ENCODE data around the gene POPDC2.

Gene POPDC2

DNA sequence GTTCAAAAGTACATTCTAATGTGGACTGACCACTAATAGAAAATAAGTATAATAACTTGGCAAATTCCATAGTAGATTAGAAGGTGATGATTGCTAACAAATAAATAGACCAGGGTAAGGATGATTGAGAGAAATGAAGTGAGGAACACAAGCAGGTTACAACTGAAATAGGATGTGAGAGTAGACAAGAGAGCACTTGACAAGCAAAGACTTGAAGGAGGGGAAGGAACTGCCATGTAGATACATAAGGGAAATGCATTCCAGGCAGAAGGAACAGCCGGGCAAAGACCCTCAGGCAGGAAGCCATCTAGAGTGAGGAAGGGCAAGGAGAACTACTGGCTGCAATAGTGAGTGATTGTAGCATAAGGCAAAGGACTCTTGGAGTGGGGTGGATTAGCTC lies 57.7 kb downstream of the POPDC2 start:
- H3K27ac ChIP-seq (replicated peaks), result no peak overlapping the region
- DNase-seq (ENCODE audit: low read depth in 1 of 2, low spot score in 1 of 2), result no peak
- no peaks in the 10 kb centered on the region for H3K27me3 ChIP-seq (ENCODE audit: insufficient read depth, poor library complexity, severe bottlenecking)
- TF ChIP-seq GABPA (IDR thresholded peaks at IDR 0.05; ENCODE audit: low read depth), result no peak
- no peak for TF ChIP-seq POLR2AphosphoS5 (IDR thresholded peaks at IDR 0.05; ENCODE audit: low read depth)
- no peak overlapping the region for H3K4me3 ChIP-seq (replicated peaks; ENCODE audit: insufficient read depth, low read length)

DNA sequence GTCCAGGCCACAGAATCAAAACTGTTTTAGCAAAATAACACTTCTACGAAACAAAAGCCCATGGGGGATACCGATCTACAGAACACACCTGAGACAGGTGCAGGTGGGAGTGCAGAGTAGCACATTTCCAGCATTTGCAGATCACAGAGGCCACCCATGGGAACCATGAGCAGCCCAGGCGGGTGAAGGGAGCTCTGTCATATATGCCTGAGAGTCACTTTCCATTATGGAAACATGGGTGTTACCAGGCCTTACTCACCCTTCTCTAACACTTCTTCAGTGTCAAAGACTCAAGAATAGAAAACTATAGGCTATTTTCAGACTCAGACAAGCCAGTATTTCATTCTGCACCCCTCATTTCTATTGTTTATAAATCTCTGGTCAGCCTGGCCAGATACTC lies 59.2 kb downstream of the POPDC2 start:
- no peak for DNase-seq (ENCODE audit: low read depth in 1 of 2, low spot score in 1 of 2)
- Histone ChIP-seq H3K4me3 (replicated peaks; ENCODE audit: insufficient read depth, low read length) (no peak overlapping the region), H3K27ac (replicated peaks) (no peak overlapping the region), H3K27me3 (ENCODE audit: insufficient read depth, poor library complexity, severe bottlenecking) (no peaks in the 10 kb centered on the region)
- TF ChIP-seq, protein P1, sequence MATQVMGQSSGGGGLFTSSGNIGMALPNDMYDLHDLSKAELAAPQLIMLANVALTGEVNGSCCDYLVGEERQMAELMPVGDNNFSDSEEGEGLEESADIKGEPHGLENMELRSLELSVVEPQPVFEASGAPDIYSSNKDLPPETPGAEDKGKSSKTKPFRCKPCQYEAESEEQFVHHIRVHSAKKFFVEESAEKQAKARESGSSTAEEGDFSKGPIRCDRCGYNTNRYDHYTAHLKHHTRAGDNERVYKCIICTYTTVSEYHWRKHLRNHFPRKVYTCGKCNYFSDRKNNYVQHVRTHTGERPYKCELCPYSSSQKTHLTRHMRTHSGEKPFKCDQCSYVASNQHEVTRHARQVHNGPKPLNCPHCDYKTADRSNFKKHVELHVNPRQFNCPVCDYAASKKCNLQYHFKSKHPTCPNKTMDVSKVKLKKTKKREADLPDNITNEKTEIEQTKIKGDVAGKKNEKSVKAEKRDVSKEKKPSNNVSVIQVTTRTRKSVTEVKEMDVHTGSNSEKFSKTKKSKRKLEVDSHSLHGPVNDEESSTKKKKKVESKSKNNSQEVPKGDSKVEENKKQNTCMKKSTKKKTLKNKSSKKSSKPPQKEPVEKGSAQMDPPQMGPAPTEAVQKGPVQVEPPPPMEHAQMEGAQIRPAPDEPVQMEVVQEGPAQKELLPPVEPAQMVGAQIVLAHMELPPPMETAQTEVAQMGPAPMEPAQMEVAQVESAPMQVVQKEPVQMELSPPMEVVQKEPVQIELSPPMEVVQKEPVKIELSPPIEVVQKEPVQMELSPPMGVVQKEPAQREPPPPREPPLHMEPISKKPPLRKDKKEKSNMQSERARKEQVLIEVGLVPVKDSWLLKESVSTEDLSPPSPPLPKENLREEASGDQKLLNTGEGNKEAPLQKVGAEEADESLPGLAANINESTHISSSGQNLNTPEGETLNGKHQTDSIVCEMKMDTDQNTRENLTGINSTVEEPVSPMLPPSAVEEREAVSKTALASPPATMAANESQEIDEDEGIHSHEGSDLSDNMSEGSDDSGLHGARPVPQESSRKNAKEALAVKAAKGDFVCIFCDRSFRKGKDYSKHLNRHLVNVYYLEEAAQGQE (IDR thresholded peaks at IDR 0.05; ENCODE audit: insufficient replicate concordance, low read depth), result no peak
- TF ChIP-seq POLR2AphosphoS5 (IDR thresholded peaks at IDR 0.05; ENCODE audit: low read depth) (no peak), SPI1 (IDR thresholded peaks at IDR 0.05; ENCODE audit: borderline replicate concordance, low read depth) (no peak), GABPA (IDR thresholded peaks at IDR 0.05; ENCODE audit: low read depth) (no peak)
- TF ChIP-seq, protein P2, sequence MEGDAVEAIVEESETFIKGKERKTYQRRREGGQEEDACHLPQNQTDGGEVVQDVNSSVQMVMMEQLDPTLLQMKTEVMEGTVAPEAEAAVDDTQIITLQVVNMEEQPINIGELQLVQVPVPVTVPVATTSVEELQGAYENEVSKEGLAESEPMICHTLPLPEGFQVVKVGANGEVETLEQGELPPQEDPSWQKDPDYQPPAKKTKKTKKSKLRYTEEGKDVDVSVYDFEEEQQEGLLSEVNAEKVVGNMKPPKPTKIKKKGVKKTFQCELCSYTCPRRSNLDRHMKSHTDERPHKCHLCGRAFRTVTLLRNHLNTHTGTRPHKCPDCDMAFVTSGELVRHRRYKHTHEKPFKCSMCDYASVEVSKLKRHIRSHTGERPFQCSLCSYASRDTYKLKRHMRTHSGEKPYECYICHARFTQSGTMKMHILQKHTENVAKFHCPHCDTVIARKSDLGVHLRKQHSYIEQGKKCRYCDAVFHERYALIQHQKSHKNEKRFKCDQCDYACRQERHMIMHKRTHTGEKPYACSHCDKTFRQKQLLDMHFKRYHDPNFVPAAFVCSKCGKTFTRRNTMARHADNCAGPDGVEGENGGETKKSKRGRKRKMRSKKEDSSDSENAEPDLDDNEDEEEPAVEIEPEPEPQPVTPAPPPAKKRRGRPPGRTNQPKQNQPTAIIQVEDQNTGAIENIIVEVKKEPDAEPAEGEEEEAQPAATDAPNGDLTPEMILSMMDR (IDR thresholded peaks at IDR 0.05; ENCODE audit: insufficient read depth, low read length), result no peak

DNA sequence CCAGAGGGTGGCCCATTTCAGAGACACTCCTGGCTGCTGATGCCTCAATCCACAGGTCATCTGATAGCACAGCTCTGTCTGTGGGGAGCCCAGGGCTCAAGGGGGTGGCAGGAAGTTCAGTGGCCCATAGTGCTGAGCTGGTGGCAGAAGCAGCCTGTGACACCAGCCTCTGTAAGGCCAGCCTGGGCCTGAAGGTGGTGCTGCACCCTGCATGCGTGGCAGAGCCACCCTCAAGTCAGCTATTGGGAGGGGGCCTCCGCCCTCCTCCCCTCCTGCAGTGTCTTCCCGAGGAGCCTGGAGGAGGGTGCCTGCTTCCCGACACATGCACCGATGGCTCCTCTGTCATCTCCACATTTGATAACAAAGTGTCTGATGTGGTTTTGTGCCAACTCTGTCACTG lies 59.7 kb downstream of the POPDC2 start:
- no peak overlapping the region for H3K4me3 ChIP-seq (replicated peaks; ENCODE audit: insufficient read depth, low read length)
- no peaks in the 10 kb centered on the region for H3K27me3 ChIP-seq (ENCODE audit: insufficient read depth, poor library complexity, severe bottlenecking)
- DNase-seq (ENCODE audit: low read depth in 1 of 2, low spot score in 1 of 2), result peak in 1 of 2 experiments; percentile 13
- no peak for TF ChIP-seq GABPA (IDR thresholded peaks at IDR 0.05; ENCODE audit: low read depth)
- TF ChIP-seq, protein P1 (IDR thresholded peaks at IDR 0.05; ENCODE audit: insufficient replicate concordance, low read depth), result no peak
- no peak for TF ChIP-seq POLR2AphosphoS5 (IDR thresholded peaks at IDR 0.05; ENCODE audit: low read depth)
- TF ChIP-seq, protein P2 (IDR thresholded peaks at IDR 0.05; ENCODE audit: insufficient read depth, low read length), result no peak
- TF ChIP-seq SPI1 (IDR thresholded peaks at IDR 0.05; ENCODE audit: borderline replicate concordance, low read depth), result no peak
- no peak overlapping the region for H3K27ac ChIP-seq (replicated peaks)

DNA sequence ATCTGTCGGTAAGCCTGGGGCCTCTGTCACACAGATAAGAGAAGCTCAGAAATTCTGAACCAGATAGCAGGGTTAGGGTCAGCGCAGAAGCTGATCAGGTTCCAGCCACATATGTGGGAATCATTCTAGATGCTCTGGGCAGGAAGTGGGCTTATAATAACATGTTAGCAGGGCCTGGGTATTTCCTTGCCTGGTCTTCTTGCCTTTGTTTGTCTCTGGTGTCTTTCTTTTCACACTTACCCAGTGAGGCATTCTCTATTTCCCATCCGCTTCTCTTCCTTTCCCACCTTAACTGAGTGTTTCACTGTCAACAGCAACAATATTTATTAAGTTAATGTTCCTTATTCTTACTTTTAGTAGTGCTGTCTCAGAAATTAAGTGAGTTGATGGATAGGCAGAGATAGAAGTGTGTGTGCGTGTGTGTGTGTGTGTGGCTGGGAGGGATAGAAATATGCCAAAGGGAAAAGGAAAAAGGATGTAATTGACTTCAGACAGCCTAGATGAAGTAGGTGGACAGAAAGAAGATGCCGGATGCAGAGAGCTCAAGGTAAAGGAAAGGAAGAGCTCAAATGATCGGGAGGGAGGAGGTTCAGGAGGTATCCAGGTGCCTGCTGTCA lies 60.7 kb downstream of the POPDC2 start:
- no peak for DNase-seq (ENCODE audit: low read depth in 1 of 2, low spot score in 1 of 2)
- no peak overlapping the region for H3K4me3 ChIP-seq (replicated peaks; ENCODE audit: insufficient read depth, low read length)
- TF ChIP-seq POLR2AphosphoS5 (IDR thresholded peaks at IDR 0.05; ENCODE audit: low read depth) (no peak), SPI1 (IDR thresholded peaks at IDR 0.05; ENCODE audit: borderline replicate concordance, low read depth) (no peak), GABPA (IDR thresholded peaks at IDR 0.05; ENCODE audit: low read depth) (no peak)
- TF ChIP-seq, protein P1 (IDR thresholded peaks at IDR 0.05; ENCODE audit: insufficient replicate concordance, low read depth), result no peak
- TF ChIP-seq, protein P2 (IDR thresholded peaks at IDR 0.05; ENCODE audit: insufficient read depth, low read length), result no peak
- H3K27me3 ChIP-seq (ENCODE audit: insufficient read depth, poor library complexity, severe bottlenecking), result no peaks in the 10 kb centered on the region
- H3K27ac ChIP-seq (replicated peaks), result no peak overlapping the region

All from HL-60 (cell line).